ENCODE measurements around the gene USP20.

Gene USP20

GRCh38 chr9:129897263-129897662 is 62.0 kb downstream of the USP20 start:
- no peak overlapping the region for H3K27ac ChIP-seq (ENCODE audit: low read depth, low read length, poor library complexity, severe bottlenecking)
- H3K79me2 ChIP-seq (ENCODE audit: insufficient read depth, low read length), result no peaks in the 10 kb centered on the region
- H3F3A ChIP-seq (ENCODE audit: insufficient read depth, low read length), result no peaks in the 10 kb centered on the region
- H2AFZ ChIP-seq (ENCODE audit: low read length), result no peak overlapping the region
- no peak overlapping the region for H3K4me3 ChIP-seq (ENCODE audit: low read depth, low read length, poor library complexity, severe bottlenecking)
- H3K9me2 ChIP-seq (ENCODE audit: low read depth, low read length), result no peaks in the 10 kb centered on the region
- H4K20me1 ChIP-seq (ENCODE audit: insufficient read depth, low read length), result no peaks in the 10 kb centered on the region
- TF ChIP-seq, protein P1, sequence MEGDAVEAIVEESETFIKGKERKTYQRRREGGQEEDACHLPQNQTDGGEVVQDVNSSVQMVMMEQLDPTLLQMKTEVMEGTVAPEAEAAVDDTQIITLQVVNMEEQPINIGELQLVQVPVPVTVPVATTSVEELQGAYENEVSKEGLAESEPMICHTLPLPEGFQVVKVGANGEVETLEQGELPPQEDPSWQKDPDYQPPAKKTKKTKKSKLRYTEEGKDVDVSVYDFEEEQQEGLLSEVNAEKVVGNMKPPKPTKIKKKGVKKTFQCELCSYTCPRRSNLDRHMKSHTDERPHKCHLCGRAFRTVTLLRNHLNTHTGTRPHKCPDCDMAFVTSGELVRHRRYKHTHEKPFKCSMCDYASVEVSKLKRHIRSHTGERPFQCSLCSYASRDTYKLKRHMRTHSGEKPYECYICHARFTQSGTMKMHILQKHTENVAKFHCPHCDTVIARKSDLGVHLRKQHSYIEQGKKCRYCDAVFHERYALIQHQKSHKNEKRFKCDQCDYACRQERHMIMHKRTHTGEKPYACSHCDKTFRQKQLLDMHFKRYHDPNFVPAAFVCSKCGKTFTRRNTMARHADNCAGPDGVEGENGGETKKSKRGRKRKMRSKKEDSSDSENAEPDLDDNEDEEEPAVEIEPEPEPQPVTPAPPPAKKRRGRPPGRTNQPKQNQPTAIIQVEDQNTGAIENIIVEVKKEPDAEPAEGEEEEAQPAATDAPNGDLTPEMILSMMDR (IDR thresholded peaks at IDR 0.05; ENCODE audit: low read length), result no peak
- no peak for TF ChIP-seq EZH2 (IDR thresholded peaks at IDR 0.05; ENCODE audit: borderline replicate concordance, low read length)
- H3K4me2 ChIP-seq (ENCODE audit: low read length), result no peak overlapping the region
- no peak overlapping the region for H3K9ac ChIP-seq (ENCODE audit: low read length)
- no peaks in the 10 kb centered on the region for H3K36me3 ChIP-seq (ENCODE audit: insufficient read depth, low read length)
- no peaks in the 10 kb centered on the region; the same call in 1 of the 2 replicates for H3K27me3 ChIP-seq (ENCODE audit: insufficient read depth, low read length)
- H3K4me1 ChIP-seq (ENCODE audit: insufficient read depth, low read length, severe bottlenecking), result peaks cover 3% of the 10 kb centered on the region
- no peaks in the 10 kb centered on the region for H3K9me3 ChIP-seq (ENCODE audit: low read length)

- H3K36me3 ChIP-seq (ENCODE audit: insufficient read depth, low read length), result no peaks in the 10 kb centered on the region
- no peaks in the 10 kb centered on the region for H3K9me2 ChIP-seq (ENCODE audit: low read depth, low read length)
- H3F3A ChIP-seq (ENCODE audit: insufficient read depth, low read length), result no peaks in the 10 kb centered on the region
- no peak overlapping the region for H2AFZ ChIP-seq (ENCODE audit: low read length)
- no peaks in the 10 kb centered on the region for H3K79me2 ChIP-seq (ENCODE audit: insufficient read depth, low read length)
- no peaks in the 10 kb centered on the region; the same call in 1 of the 2 replicates for H3K27me3 ChIP-seq (ENCODE audit: insufficient read depth, low read length)
- no peaks in the 10 kb centered on the region for H3K9me3 ChIP-seq (ENCODE audit: low read length)
- no peaks in the 10 kb centered on the region for H4K20me1 ChIP-seq (ENCODE audit: insufficient read depth, low read length)
- TF ChIP-seq EZH2 (IDR thresholded peaks at IDR 0.05; ENCODE audit: borderline replicate concordance, low read length), result no peak
- TF ChIP-seq, protein P1 (IDR thresholded peaks at IDR 0.05; ENCODE audit: low read length), result no peak
- H3K4me1 ChIP-seq (ENCODE audit: insufficient read depth, low read length, severe bottlenecking), result no peaks in the 10 kb centered on the region
- H3K9ac ChIP-seq (ENCODE audit: low read length), result no peak overlapping the region
- H3K4me2 ChIP-seq (ENCODE audit: low read length), result no peak overlapping the region
- H3K27ac ChIP-seq (ENCODE audit: low read depth, low read length, poor library complexity, severe bottlenecking), result no peak overlapping the region
- no peak overlapping the region for H3K4me3 ChIP-seq (ENCODE audit: low read depth, low read length, poor library complexity, severe bottlenecking)
Observed at GRCh38 chr9:129898185-129898584, 62.9 kb downstream of the USP20 start.

GRCh38 chr9:129899620-129900019 is 64.4 kb downstream of the USP20 start:
- H3F3A ChIP-seq (ENCODE audit: insufficient read depth, low read length), result no peaks in the 10 kb centered on the region
- no peaks in the 10 kb centered on the region for H4K20me1 ChIP-seq (ENCODE audit: insufficient read depth, low read length)
- no peaks in the 10 kb centered on the region for H3K4me1 ChIP-seq (ENCODE audit: insufficient read depth, low read length, severe bottlenecking)
- H3K4me3 ChIP-seq (ENCODE audit: low read depth, low read length, poor library complexity, severe bottlenecking), result no peak overlapping the region
- no peaks in the 10 kb centered on the region for H3K79me2 ChIP-seq (ENCODE audit: insufficient read depth, low read length)
- no peaks in the 10 kb centered on the region for H3K9me3 ChIP-seq (ENCODE audit: low read length)
- H3K4me2 ChIP-seq (ENCODE audit: low read length), result no peak overlapping the region
- no peak overlapping the region for H3K27ac ChIP-seq (ENCODE audit: low read depth, low read length, poor library complexity, severe bottlenecking)
- TF ChIP-seq, protein P1 (IDR thresholded peaks at IDR 0.05; ENCODE audit: low read length), result no peak
- no peak for TF ChIP-seq EZH2 (IDR thresholded peaks at IDR 0.05; ENCODE audit: borderline replicate concordance, low read length)
- H3K9me2 ChIP-seq (ENCODE audit: low read depth, low read length), result no peaks in the 10 kb centered on the region
- H2AFZ ChIP-seq (ENCODE audit: low read length), result no peak overlapping the region
- no peaks in the 10 kb centered on the region for H3K36me3 ChIP-seq (ENCODE audit: insufficient read depth, low read length)
- H3K9ac ChIP-seq (ENCODE audit: low read length), result no peak overlapping the region
- no peaks in the 10 kb centered on the region; the same call in 1 of the 2 replicates for H3K27me3 ChIP-seq (ENCODE audit: insufficient read depth, low read length)

All from OCI-LY1 (cell line).